GM18519 (cell line): ENCODE measurements around the gene NEU4.
"Not testable (repeated sequence)": the region's sequence is repeated elsewhere in the genome, so short reads cannot be mapped to it uniquely, and the experiment has no call there.

Source experiments
- ATAC-seq: cut with Tn5 transposase; IDR thresholded peaks from one replicate; pipeline ENCODE4 v1.9.1; 2021; ENCODE audit warnings: mild to moderate bottlenecking, moderate library complexity; ENCODE audit not compliant: unreplicated experiment, low FRiP score

The NEU4 gene, protein sequence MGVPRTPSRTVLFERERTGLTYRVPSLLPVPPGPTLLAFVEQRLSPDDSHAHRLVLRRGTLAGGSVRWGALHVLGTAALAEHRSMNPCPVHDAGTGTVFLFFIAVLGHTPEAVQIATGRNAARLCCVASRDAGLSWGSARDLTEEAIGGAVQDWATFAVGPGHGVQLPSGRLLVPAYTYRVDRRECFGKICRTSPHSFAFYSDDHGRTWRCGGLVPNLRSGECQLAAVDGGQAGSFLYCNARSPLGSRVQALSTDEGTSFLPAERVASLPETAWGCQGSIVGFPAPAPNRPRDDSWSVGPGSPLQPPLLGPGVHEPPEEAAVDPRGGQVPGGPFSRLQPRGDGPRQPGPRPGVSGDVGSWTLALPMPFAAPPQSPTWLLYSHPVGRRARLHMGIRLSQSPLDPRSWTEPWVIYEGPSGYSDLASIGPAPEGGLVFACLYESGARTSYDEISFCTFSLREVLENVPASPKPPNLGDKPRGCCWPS

DNA sequence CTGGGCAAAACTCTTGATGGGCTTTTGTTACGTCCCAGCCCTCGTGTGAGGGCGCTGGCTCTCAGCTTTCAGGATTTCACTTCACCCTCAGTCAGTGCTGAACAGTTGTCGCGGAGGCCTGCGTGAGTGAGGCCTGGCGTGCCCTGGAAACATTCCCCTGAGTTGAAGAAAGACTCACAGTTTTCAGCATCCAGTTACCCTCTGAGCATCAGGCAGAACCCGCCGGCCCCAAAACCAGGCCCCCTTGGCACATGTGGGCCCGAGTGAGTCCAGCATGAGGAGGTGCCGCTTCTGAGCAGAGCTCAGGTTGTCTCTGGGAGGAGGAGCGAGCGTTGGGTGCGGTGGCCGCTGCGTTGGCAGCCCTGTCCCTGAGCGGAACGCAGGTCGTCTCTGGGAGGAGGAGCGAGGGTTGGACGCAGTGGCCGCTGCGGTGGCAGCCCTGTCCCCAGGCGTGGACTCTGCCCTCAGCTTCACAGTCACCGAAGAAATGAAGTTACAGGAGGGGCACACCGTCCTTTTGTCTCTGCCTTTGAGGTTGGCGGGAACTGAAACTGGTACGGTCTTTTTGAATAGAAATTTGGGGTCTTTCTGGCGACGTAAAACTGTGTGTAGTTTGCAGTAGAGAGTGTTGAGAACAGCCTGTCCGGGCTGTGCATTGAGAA lies at the start of gene NEU4:
Gene NEU4 (plus strand): TSS at position 473 of the 662 bp plus-strand sequence. CDS start 5,292 bp downstream, outside the sequence.
- ATAC-seq: no peak

GRCh38 chr2:241759893-241760292 lies 49.1 kb upstream of the NEU4 start:
- ATAC-seq: not testable (repeated sequence)

GRCh38 chr2:241760301-241760771 lies 48.7 kb upstream of the NEU4 start:
- ATAC-seq: no peak

GRCh38 chr2:241762321-241762932 lies 46.6 kb upstream of the NEU4 start:
- no peak for ATAC-seq

- no peak for ATAC-seq
Observed at GRCh38 chr2:241762933-241763369, 46.0 kb upstream of the NEU4 start.

DNA sequence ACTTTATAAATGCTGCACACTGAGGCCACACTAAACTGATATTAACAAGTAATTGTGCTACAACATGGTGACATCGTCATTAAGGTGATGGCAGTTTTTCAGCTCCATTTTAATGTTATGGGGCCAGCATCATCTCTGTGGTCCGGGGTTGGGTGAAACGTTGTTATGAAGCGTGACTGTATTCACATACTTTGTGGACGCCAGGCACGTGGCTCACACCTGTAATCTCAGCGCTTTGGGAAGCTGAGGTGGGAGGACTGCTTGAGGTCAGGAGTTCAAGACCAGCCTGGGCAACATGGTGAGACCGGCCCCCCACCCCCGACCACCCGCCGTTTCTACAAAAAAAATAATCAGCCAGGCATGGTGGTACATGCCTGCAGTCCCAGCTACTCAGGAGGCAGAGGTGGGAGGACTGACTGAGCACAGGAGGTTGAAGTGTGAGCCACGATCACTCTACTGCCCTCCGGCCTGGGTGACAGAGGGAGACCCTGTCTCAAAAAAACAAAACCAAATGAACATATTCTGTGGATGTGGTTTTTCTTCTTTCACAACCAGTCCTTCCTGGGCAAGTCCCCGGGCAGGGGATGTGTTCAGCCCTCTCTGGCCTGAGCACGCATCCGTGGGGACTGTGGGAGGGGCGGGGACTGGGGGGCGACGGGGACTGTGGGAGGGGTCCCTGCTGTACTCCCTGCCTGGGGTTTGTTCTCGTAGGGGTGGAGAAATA lies 45.3 kb upstream of the NEU4 start:
- ATAC-seq: no peak

DNA sequence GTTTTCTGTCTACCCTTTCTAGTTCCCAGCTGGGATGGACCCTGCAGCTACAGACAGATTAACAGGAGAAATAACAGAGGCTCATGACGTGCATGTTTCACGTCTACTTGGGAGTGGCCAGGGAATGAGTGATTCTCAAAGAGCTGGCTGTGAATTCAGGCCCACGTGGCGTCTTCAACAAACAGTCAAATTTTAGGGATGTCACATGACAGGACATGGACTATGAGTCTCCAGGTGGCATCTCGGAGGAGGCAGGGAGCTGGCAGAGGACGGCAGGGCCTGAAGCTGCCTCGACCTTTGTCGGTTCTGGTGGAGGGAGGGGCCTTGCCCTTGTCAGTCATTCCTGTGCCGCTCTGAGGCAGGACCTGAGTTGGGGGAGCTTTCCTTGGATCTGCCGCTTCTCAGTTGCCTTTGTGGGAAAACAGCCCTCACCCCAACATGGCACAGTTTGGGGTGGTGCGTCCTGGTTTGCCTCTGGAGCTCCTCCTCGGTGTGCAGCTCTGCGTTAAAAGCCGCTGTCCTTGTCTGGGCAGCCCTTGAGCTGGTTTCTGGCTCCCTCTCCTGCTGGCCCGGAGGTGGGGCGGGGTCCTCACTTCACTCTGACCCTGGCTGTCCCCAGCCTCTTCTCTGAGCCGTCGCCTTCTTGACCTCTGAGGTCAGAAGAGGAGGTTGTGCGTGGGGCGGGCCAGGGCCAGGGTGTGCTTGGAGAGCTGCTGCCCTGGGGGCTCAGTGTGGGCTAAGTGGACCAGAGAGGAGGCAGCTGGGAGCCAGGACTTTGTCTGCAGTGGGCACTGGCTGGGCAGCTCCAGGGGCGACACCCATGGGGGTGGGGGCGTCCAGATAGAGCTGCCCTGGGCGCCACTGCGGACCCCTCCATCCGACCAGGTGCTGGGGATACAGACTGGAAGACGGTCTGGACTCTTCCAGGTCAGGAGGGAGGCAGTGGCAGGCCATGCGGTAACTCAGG lies 44.4 kb upstream of the NEU4 start:
- ATAC-seq: no peak

DNA sequence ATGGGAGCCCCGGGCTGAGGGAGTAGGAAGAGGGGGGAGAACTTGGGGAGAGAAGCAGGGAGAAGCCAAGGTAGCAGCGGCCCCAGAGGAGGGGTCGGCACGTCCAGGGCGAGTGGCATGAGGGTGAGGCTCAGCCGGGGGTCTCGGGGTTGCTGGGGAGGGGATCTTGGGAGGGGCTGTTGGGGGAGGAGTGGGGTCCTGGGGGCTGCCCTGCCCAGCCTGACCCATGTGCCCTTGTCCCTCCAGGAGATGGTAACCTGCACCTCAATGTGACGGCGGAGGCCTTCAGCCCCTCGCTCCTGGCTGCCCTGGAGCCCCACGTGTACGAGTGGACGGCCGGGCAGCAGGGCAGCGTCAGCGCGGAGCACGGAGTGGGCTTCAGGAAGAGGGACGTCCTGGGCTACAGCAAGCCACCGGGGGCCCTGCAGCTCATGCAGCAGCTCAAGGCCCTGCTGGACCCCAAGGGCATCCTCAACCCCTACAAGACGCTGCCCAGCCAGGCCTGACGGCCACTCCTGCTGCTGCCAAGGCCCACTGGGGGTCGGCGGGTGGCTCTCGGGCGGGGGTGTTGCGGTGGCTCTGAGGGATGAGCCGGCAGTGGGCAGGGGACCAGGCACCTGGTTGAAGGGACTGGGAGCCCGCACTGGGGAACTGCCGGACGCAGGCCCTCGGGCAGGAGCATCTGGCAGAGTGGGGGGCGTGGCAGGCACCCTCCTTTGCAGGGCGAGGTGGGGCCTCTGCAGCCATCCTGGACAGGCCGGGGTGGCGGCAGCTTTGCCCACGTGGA lies 41.3 kb upstream of the NEU4 start:
- ATAC-seq: no peak

GRCh38 chr2:241768251-241768711 lies 40.7 kb upstream of the NEU4 start:
- no peak for ATAC-seq

DNA sequence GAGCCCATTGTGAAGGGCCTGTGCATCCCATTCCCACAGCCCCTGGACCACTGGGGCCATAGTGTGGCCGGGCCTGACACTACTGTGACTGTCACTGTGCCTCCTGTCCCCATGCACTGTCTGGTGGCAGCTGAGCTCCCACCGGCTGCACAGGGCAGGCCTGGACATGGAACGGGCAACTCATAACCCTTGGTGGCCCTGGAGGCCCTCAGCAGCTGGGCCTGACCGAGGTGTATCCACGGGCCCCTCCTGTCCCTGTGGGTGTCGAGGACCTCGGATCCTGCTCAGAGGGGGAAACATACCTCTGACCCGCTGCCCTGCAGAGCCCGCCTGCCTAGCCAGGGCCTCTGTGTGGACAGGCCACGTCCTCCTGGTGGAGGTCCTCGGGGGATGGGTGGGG lies 40.1 kb upstream of the NEU4 start:
- no peak for ATAC-seq

DNA sequence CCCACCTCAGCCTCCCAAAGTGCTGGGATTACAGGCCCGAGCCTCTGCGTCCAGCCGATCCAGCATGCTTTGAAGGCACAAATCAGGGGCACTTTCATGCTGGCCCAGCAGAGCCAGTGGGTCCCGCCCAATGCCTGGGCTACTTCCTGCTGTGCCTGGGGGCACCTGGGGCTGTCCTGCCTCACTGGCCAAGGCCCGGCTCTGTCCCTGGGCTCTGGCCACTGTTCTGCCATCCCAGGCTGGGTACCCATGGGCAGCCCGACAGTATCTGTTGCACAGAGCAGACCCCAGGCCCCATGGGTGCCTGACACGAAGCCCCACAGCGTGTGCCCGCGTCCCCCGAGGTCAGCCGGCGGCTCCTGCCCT lies 39.2 kb upstream of the NEU4 start:
- no peak for ATAC-seq

GRCh38 chr2:241770185-241770935 lies 38.6 kb upstream of the NEU4 start:
- ATAC-seq: no peak

DNA sequence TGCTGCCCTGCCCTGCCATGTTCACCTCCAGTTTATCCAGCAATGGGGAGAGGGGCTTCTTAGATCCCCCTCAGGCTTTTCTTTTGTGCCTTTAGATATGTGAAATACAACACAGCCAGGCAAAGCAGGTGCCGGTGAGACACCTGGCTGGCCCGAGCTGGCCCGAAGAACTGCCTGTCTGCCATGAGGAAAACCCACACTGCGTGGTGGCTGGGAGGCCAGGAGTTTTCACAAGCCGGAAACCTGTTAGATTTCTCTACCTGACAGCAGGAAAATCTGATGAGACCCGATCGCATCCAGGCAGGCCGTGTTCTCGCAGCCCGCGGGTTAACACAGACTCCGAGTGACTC lies 38.1 kb upstream of the NEU4 start:
- no peak for ATAC-seq

DNA sequence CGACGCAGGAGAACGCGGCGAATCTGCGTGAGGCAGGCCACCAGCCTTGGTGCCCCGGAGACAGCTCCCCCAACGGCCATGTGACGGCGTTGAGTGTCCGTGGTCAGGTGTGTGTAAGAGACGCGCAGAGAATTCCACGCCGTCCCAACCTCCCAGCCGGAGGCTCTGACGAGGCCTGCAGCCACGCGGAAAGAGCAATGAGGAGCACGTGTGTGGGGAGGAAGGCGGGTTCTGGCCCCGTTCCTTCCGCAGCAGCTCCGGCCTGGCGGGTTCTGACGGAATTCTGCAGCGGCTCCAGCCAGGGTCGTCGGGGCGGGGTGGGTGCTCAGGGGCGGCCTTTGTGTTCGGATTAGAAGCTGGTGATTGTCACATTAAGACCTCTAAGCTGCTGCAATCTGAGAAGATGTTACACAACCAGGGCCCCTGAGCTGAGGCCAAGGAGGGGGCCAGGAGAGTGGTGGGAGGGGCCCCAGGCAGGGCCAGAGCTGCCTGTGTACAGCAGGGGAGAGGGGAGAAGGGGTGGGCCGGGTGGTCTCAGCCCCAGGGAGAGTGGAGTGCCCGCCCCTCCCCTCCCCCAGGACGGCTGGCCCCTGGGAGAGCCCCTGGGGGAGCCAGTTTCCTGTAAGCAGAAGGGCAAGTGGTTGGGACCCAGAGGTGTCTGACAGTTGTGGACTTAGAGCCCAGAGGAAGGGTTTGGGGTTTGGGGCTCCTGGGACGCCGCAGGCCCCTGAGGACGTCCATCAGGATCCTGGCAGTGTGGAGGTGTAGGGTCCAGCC lies 37.5 kb upstream of the NEU4 start:
- no peak for ATAC-seq

GRCh38 chr2:241772063-241772499 lies 36.9 kb upstream of the NEU4 start:
- no peak for ATAC-seq

DNA sequence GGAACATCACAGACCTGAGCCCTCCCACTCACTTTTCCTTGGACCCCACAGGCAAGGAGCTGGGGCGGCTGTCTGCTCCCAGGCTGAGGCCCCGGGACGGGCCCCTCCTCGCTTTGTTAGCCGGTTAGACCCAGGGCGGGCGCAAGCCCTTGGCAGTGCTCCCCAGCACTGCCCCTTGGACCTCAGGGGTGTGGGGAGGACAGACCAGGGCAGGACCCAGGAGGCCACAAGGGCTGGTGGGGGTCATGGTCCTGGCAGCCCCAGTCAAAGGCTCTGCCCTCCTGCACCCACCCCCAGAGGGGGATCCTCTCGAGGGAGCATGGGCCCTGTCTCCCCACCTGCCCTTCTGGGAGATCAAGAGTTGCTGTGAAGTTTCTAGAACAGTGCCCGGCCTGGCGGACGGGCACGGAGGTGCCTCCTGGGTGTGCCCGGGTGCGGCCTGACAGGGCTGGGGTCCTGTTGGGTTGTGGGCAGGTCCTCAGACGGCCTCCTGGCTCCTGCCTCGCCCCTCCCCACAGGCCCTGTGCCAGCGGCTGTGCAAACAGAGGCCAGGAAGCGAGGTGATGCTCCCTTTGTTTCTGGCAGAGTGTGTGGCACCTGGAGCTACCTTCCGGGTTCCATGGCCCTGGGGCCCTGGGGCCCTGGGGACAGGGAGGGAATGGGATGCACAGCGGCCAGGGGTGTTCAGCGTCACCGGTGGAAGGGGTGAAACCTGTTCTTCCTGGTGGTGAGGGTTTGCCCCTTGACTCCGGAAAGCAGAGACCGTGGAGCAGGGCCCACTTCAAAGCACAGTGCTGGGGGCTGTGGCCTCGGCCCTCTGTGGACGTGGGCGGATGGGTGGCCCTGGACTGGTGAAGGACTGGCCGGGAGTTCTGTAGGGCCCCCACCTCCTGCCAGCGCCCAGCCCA lies 35.2 kb upstream of the NEU4 start:
- no peak for ATAC-seq
